ENCODE measurements around the gene POLR2B.
"Not testable (repeated sequence)": the region's sequence is repeated elsewhere in the genome, so short reads cannot be mapped to it uniquely, and the experiment has no call there.

The POLR2B gene

GRCh38 chr4:56986952-56987351, 8.3 kb downstream of the POLR2B start:
- DNase-seq (ENCODE audit: low read depth) = no peak

DNA sequence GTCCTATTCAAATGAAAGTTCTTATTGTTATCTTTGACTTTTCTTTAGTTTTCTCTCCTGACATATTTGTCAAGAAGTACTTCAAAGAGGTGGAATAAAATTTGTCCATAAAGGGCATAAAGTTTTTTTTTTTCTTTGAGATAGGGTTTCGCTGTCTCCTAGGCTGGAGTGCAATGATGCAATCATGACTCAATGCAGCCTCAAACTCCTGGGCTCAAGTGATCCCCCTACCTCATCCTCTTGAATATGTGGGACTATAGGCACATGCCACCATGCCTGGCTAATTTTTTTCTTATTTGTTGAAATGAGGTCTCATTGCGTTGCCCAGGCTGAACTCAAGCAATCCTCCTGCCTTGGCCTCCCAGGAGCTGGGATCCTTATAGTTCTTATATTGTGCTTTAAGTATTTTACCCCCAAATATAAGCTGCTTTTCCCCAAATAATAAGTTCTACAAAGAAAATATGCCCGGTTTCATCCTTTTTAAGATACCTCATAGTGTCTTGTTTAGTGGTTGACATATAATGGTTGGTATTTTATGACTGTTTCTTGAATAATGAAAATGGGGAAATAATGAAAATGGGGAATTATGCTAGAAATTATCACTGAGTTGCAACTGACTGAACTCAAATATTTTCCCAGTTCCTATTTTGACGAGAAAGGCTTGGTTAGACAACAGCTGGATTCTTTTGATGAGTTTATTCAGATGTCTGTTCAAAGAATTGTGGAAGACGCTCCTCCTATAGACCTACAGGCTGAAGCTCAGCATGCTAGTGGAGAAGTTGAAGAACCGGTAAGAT, 11.6 kb downstream of the POLR2B start:
- DNase-seq (ENCODE audit: low read depth) = no peak

DNA sequence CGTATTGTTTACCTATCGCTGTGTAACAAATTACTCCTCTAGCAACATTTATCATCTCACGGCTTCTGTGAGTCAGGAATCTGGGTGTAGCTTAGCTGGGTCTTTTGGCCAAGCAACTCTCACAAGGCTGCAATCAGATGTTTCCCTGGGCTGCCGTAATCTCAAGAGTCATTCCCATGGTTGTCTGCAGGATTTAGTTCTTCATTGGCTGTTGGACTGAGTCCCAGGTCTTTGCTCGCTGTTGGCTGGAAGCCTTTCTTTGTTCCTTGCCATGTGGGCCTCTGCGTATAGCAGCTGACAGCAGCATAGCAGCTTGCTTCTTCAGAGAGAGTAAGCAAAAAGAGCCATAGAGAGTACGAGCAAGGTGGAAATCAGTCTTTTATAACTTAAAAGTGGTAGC, 16.8 kb downstream of the POLR2B start:
- DNase-seq (ENCODE audit: low read depth) = no peak

GRCh38 chr4:56999751-57000150, 21.1 kb downstream of the POLR2B start:
- DNase-seq (ENCODE audit: low read depth) = no peak

DNA sequence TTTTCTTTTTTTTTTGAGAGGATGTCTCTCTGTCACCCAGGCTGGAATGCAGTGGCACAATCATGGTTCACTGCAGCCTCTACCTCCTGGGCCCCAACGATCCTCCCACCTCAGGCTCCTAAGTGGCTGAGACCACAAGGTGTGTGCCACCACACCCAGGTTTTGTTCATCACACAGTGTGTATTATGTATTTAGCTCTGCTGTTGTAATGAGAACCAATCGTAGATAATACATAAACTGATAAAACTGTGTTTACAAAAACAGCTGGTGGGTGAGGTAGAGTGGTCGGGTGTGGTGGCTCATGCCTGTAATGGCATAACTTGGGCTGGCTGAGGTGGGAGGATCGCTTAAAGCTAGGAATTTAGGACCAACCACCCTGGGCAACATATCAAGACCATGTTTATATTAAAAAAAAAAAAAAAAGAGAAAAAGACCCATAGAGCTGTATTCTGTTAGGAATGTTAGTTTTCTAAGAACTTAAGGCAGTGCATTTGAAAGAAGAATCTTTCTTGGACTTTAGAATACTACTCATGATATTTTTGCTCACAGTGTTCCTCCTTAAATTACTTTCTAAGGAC, 34.9 kb downstream of the POLR2B start:
- DNase-seq (ENCODE audit: low read depth) = no peak

DNA sequence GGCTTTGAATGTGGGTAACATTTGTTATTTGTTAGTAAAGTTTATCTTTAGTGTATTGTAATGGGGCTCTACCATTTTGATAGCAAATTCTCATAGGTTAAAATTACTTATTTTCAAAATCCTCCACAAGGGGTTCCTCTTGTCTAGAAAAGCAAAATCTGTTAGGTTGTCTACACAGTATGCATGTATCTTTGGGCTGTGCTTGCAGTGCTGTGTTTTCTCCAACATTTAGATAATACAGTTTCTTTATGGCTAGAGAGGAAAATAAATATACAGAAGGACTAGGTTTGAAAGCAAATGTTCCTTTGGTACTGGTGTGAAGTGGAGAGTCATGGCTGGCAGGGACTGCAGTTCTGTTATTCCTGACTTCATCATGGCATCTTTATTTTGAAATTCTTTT, 40.3 kb downstream of the POLR2B start:
- DNase-seq (ENCODE audit: low read depth) = no peak

- DNase-seq (ENCODE audit: low read depth) = peak; percentile 72
Measured at GRCh38 chr4:57020467-57021101, 41.9 kb downstream of the POLR2B start.

DNA sequence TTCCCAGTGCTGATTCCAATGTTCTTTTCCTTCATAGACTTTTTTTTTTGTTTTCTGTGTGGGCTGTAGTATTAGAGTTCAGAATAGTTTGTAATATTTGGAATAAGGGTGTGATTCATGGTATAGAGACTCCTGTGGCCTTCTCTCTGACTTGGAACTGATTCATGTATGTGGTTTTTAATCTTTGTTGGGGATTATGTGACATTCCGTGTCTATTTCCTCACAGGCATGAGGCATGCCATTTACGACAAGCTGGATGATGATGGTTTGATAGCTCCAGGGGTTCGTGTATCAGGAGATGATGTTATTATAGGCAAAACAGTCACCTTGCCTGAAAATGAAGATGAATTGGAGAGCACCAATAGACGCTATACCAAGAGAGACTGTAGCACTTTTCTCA, 44.4 kb downstream of the POLR2B start:
- peak; percentile 89 for DNase-seq (ENCODE audit: low read depth)

DNA sequence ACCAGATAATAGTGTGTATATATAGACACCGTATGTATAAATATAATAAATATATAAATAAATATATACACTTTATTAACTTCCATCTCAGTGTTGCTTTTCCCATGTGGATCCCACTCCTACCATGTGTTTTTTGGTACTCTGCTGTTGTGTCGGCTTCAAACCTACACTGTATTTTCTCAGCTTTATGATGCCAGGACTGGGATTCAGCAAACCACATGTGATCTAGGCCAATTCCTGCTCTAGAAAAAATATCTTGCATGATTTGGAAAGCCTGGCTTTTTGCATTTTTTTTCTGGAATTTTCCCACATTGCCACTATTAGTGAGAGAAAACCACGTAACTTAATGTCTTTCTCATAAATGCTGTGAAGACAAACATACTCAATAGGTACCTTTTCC, 55.8 kb downstream of the POLR2B start:
- no peak for DNase-seq (ENCODE audit: low read depth)

DNA sequence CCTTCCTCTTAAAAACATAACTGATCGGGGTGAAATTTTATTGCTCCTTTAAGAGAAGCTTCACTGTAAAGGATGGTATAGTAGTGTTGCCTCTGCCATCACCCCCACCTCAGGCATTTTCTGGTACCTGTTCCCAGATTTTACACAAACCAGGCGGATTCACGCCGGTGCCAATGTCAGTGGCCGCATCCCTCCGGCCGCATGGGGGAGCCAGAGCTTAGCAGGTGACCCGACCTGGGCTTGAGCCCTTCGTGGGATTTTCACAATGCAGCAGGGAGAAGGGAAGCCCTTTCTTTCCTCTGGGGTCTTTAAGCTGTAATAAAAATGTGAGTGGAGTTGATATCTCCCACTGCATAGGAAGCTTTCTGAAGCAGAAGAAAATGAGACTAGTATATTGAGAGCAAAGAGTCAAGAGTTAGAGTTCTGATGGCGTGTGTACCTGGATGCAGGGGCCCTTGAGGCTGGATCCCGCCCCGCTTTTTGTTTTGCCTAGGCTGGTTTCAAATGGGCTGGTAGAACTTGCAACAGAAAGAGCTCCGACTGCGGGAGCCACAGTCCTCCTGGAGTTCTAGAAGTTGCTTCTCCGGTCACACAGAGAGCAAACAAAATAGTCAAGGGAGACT, 59.4 kb downstream of the POLR2B start:
- DNase-seq (ENCODE audit: low read depth) = no peak

GRCh38 chr4:57039345-57039744, 60.6 kb downstream of the POLR2B start:
- no peak for DNase-seq (ENCODE audit: low read depth)

DNA sequence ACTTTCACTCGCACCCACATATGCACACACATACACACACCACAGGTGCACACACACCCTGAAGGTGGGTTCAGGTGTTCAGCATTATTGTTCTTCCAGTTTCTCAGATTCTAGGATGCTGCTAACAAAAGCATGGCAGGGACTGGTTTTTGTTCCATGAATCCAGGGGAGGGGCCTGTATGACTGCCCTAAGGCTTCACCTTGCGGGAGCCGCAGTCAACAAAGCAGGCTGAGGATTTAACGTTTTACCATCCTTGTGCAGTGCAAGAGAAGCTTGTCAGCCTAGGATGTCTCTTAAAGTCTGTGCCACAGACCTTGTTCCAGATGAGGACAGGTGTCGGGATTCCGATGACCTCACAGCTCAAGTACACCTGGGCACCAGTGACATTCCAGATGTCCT, 61.8 kb downstream of the POLR2B start:
- no peak for DNase-seq (ENCODE audit: low read depth)

- no peak for DNase-seq (ENCODE audit: low read depth)
Measured at GRCh38 chr4:57041020-57041419, 62.3 kb downstream of the POLR2B start.

DNA sequence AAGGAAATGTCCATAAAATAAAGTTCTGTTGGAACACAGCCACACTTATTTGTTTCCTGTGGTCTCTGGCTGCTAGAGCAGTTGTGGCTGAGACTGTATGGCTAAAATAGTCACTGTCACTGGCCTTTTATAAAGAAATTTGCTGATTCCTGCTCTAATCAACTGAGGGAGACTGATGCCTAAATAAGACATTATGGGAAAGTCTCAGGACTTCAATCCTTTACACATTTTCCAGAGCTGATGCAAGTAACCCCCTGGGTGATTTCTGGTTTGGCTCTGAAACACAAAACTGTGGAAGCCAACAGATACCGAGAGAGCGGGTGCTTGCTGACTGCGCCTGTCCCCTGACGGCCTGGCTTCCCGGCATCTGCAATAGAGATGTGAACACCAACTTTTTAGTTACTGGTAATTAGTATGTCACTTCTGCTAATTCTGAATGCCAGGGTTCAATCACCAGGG, 64.0 kb downstream of the POLR2B start:
- DNase-seq (ENCODE audit: low read depth) = no peak

- no peak for DNase-seq (ENCODE audit: low read depth)
Measured at GRCh38 chr4:57043347-57044251, 64.9 kb downstream of the POLR2B start.

GRCh38 chr4:57044279-57044678, 65.6 kb downstream of the POLR2B start:
- no peak for DNase-seq (ENCODE audit: low read depth)

GRCh38 chr4:57044996-57045395, 66.3 kb downstream of the POLR2B start:
- DNase-seq (ENCODE audit: low read depth) = no peak

DNA sequence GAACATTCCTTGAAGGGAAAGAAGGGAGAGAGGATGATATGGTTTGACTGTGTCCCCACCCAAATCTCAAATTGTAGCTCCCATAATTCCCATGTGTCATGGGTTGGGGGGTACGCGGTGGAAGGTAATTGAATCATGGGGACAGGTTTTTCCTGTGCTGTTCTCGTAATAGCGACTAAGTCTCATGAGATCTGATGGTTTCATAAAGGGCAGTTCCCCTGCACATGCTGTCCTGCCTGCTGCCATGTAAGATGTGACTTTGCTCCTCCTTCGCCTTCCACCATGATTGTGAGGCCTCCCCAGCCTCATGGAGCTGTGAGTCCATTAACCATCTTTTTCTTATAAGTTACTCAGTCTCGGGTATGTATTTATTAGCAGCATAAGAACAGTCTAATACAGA, 68.3 kb downstream of the POLR2B start:
- DNase-seq (ENCODE audit: low read depth) = not testable (repeated sequence)

DNA sequence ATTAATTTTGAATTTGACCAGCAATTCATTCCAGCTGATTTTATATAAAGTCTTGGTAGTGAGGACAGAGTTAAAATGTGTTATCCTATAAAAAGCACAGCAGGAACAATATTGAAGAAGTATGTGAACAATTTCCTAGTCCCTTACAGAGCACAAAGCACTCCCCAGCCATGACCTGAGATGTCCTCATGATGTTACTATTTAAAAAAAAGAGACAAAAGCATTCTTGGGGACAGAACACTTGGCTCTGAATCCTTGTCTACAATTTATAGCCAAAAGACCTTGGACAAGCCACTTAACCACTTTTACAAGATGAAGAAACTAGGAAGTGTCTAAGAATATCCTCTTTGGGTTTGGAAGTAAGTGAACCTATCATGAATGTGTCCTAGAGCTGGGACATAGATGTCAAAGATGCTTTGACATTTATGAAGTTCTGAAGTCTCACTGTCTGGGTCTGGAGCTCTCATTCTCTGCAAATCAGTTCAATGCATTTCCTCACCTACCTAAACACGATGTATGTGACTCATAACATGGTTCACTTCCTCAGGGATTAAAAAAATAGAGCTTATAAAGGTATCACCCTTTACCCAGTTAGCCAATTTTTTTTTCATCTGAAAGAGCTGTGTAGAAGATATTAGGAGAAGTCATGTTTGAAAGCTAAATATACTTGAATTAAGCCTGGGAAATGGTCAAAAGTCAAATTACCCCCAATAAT, 70.1 kb downstream of the POLR2B start:
- no peak for DNase-seq (ENCODE audit: low read depth)

GRCh38 chr4:57051095-57051494, 72.4 kb downstream of the POLR2B start:
- no peak for DNase-seq (ENCODE audit: low read depth)

DNA sequence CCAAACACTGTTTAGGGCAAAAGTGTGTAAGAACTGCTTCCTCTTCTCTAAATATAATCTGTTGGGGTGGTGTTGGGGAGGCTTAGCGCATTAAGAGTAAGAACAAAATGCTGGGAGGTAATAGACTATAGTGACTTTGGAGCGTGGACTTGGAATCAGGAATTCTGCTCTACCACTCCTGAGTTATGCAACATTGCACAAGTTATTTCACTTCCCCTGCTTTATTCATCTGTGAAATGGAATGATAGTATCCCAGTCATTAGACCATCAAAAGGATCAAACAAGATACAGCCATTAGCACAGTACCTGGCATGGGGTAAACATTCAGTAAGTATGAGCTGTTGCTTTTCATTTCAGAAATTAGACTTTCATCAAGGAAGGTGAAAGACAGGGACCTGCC, 72.8 kb downstream of the POLR2B start:
- no peak for DNase-seq (ENCODE audit: low read depth)

All from HS-5 (cell line).